WTC11 (cell line): ENCODE measurements around the gene SLC25A20. TPM values are rescaled to one million over a fixed set of nuclear protein-coding genes. Genes with fewer than 3 reads are reported as not detected.

Source experiments
- total RNA-seq: library from RNA; stranded (reverse); gene quantifications from 3 replicates; pipeline ENCODE4 v1.2.3, GENCODE V29; 2021

Gene SLC25A20
- total RNA-seq, 1 experiment from 2014 or later: 4.9 TPM

Other genes with a start within 250 kb of the SLC25A20 start
- 27.9 to 35.7 TPM (median 32.7 TPM) in 3 replicates for gene CELSR3, start 236.0 kb downstream of the SLC25A20 start, total RNA-seq
- 40.1 to 50.1 TPM (median 47.1 TPM) in 3 replicates for gene NCKIPSD, start 213.0 kb downstream of the SLC25A20 start, total RNA-seq
- 113 to 123 TPM (median 114 TPM) in 3 replicates for gene IP6K2, start 181.7 kb downstream of the SLC25A20 start, total RNA-seq
- gene PRKAR2A, start 51.0 kb downstream of the SLC25A20 start, total RNA-seq: 45.1 to 57.2 TPM (median 47.2 TPM) in 3 replicates
- gene ARIH2, start 20.0 kb upstream of the SLC25A20 start, total RNA-seq: 86.2 to 134 TPM (median 95.1 TPM) in 3 replicates
- 21.9 to 28.8 TPM (median 28.2 TPM) in 3 replicates for gene P4HTM, start 91.4 kb upstream of the SLC25A20 start, total RNA-seq
- 204 to 213 TPM (median 209 TPM) in 3 replicates for gene WDR6, start 108.5 kb upstream of the SLC25A20 start, total RNA-seq
- 38.8 to 41.4 TPM (median 39.6 TPM) in 3 replicates for gene DALRD3, start 119.7 kb upstream of the SLC25A20 start, total RNA-seq
- gene NDUFAF3, start 123.2 kb upstream of the SLC25A20 start, total RNA-seq: 36.8 to 50.3 TPM (median 49.6 TPM) in 3 replicates
- gene IMPDH2, start 130.5 kb upstream of the SLC25A20 start, total RNA-seq: 449 to 472 TPM (median 452 TPM) in 3 replicates
- 110 to 123 TPM (median 120 TPM) in 3 replicates for gene QRICH1, start 195.2 kb upstream of the SLC25A20 start, total RNA-seq
- gene QARS1, start 205.9 kb upstream of the SLC25A20 start, total RNA-seq: 405 to 471 TPM (median 433 TPM) in 3 replicates
- gene USP19, start 221.9 kb upstream of the SLC25A20 start, total RNA-seq: 72.4 to 75.8 TPM (median 73.3 TPM) in 3 replicates
- 118 to 134 TPM (median 130 TPM) in 3 replicates for gene LAMB2, start 234.2 kb upstream of the SLC25A20 start, total RNA-seq